Measurements from ENCODE around the gene VPS8.

The VPS8 gene

GRCh38 chr3:184777566-184778356 lies 34.2 kb upstream of the VPS8 start:
- peak; percentile 69 for TF ChIP-seq CTCF (conservative IDR thresholded peaks at IDR 0.05; ENCODE audit: low read depth, low read length)

GRCh38 chr3:184778426-184779332 lies 33.3 kb upstream of the VPS8 start:
- no peak for TF ChIP-seq CTCF (conservative IDR thresholded peaks at IDR 0.05; ENCODE audit: low read depth, low read length)

More at GRCh38 chr3:184777566-184778356, 34.2 kb upstream of the VPS8 start:
- H3K4me3 ChIP-seq (ENCODE audit: low read length) = no peak overlapping the region
- peak; percentile 84 for DNase-seq (ENCODE audit: low read depth)

DNA sequence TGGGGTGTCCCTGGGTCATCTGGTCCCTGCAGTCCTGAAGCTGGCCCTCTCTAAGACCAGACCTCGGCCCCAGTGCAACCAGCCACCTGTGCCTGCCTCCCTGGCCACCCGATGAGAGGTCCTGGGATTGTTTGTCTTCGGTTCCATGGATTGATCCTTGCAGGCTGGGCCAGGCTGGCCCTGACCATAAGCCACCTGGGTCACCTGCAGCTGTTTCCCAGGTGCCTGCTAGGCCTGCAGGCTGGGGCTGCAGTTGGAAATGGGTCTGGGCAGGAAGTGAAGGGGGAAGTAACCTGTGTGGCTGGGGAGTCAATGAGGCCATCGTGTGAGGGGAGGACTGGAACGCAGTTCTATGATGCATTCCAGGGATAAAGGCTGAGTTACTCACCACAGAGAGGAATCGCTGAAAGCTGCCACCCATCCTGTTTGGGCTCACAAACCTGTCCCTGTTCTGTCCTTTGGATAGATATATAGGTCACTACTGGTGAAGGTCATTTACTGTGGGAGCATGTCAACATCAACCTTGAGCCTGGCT lies 30.9 kb upstream of the VPS8 start:
- no peak for DNase-seq (ENCODE audit: low read depth)
- no peak for TF ChIP-seq CTCF (conservative IDR thresholded peaks at IDR 0.05; ENCODE audit: low read depth, low read length)

More at GRCh38 chr3:184778426-184779332, 33.3 kb upstream of the VPS8 start:
- H3K4me3 ChIP-seq (ENCODE audit: low read length) = no peak overlapping the region
- no peak for DNase-seq (ENCODE audit: low read depth)

GRCh38 chr3:184781801-184782200 lies 30.2 kb upstream of the VPS8 start:
- no peak for DNase-seq (ENCODE audit: low read depth)
- no peak overlapping the region for H3K4me3 ChIP-seq (ENCODE audit: low read length)
- TF ChIP-seq CTCF (conservative IDR thresholded peaks at IDR 0.05; ENCODE audit: low read depth, low read length) = no peak

More for the DNA sequence above, 30.9 kb upstream of the VPS8 start:
- H3K4me3 ChIP-seq (ENCODE audit: low read length) = no peak overlapping the region

DNA sequence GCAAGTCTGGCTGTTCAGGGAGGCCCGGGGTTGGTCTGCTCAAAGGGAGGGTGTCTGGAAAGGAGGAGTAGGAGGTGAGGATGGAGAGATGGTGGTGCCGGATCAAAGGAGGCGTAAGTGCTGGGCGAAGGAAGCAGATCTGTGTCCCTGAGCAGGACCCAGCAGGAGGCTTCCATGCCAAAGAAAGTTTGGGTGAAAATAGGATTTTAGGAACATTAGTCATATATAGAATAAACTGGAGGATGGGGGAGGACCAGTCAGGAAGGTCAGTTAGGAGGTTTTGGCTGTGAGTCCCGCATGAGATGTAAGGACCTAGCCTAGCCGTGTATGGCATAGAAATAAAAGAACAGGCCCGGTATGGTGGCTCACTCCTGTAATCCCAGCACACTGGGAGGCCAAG lies 28.6 kb upstream of the VPS8 start:
- DNase-seq (ENCODE audit: low read depth) = no peak
- no peak for TF ChIP-seq CTCF (conservative IDR thresholded peaks at IDR 0.05; ENCODE audit: low read depth, low read length)
- H3K4me3 ChIP-seq (ENCODE audit: low read length) = no peak overlapping the region

GRCh38 chr3:184784731-184785500 lies 27.1 kb upstream of the VPS8 start:
- no peak for TF ChIP-seq CTCF (conservative IDR thresholded peaks at IDR 0.05; ENCODE audit: low read depth, low read length)
- no peak for DNase-seq (ENCODE audit: low read depth)
- H3K4me3 ChIP-seq (ENCODE audit: low read length) = no peak overlapping the region

Measured in retinal pigment epithelial cell (primary cell).